Measurements from ENCODE around the gene APIP. TPM values are rescaled to one million over a fixed set of nuclear protein-coding genes. Genes with fewer than 3 reads are reported as not detected.

Gene APIP
- total RNA-seq, 1 experiment from 2014 or later = 42.6 TPM

- DNase-seq (ENCODE audit: low read depth, low spot score) (no peak), ATAC-seq (no peak)
- CTCF ChIA-PET = interaction anchor here (1.0 kb wide), 2 partner anchors 7 to 305 kb away, joined by 3 to 4 read pairs; no protein-coding TSS in a partner anchor
- TF ChIP-seq SIN3A (IDR thresholded peaks at IDR 0.05; ENCODE audit: borderline replicate concordance, insufficient read depth, low read depth, low read length) (no peak), POLR2AphosphoS5 (IDR thresholded peaks at IDR 0.05; ENCODE audit: low read depth, low read length) (no peak), TCF7L2 (IDR thresholded peaks at IDR 0.05; ENCODE audit: low read depth, low read length) (no peak), CTCF (IDR thresholded peaks at IDR 0.05) (no peak)
- TF ChIP-seq, protein P1, sequence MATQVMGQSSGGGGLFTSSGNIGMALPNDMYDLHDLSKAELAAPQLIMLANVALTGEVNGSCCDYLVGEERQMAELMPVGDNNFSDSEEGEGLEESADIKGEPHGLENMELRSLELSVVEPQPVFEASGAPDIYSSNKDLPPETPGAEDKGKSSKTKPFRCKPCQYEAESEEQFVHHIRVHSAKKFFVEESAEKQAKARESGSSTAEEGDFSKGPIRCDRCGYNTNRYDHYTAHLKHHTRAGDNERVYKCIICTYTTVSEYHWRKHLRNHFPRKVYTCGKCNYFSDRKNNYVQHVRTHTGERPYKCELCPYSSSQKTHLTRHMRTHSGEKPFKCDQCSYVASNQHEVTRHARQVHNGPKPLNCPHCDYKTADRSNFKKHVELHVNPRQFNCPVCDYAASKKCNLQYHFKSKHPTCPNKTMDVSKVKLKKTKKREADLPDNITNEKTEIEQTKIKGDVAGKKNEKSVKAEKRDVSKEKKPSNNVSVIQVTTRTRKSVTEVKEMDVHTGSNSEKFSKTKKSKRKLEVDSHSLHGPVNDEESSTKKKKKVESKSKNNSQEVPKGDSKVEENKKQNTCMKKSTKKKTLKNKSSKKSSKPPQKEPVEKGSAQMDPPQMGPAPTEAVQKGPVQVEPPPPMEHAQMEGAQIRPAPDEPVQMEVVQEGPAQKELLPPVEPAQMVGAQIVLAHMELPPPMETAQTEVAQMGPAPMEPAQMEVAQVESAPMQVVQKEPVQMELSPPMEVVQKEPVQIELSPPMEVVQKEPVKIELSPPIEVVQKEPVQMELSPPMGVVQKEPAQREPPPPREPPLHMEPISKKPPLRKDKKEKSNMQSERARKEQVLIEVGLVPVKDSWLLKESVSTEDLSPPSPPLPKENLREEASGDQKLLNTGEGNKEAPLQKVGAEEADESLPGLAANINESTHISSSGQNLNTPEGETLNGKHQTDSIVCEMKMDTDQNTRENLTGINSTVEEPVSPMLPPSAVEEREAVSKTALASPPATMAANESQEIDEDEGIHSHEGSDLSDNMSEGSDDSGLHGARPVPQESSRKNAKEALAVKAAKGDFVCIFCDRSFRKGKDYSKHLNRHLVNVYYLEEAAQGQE (IDR thresholded peaks at IDR 0.05; ENCODE audit: insufficient read depth in 1 of 2, low read depth in 2 of 2, low read length in 1 of 2) = no peak
- no TSS peak for BruUV-seq (replicated peaks)
- H3K4me1 ChIP-seq (ENCODE audit: control insufficient read depth, insufficient read depth, low read length) = no peaks in the 10 kb centered on the region; the same call in 1 of the 2 replicates
- H3K4me3 ChIP-seq (ENCODE audit: low read depth in 2 of 2, low read length in 2 of 2) = no peak overlapping the region
- H3K27ac ChIP-seq (ENCODE audit: low read length) = no peak overlapping the region
- POLR2A ChIA-PET = interaction anchor here (0.6 kb wide), 1 partner anchor 519 kb away, joined by 3 read pairs; no protein-coding TSS in a partner anchor
- no peaks in the 10 kb centered on the region for H3K27me3 ChIP-seq (ENCODE audit: control insufficient read depth, insufficient read depth, low read length)
- no peaks in the 10 kb centered on the region; the same call in 1 of the 2 replicates for H3K36me3 ChIP-seq (ENCODE audit: control insufficient read depth, insufficient read depth, low read length)
- H3K9me3 ChIP-seq (ENCODE audit: control insufficient read depth, insufficient read depth, low read depth, low read length) = no peaks in the 10 kb centered on the region
- intact Hi-C loops (cut with micrococcal nuclease; ENCODE audit: unreplicated experiment) (loop anchor here (2.0 to 10.0 kb wide), 2 partner anchors 237 to 305 kb away; no protein-coding TSS in a partner anchor), in situ Hi-C loops (cut with HindIII; ENCODE audit: low pct_unique_long_range_greater_than_20kb, low sequenced_read_pairs) (no loop called here)
Observed at GRCh38 chr11:34891611-34892010, 24.6 kb downstream of the APIP start.

GRCh38 chr11:34890812-34891211 is 25.4 kb downstream of the APIP start:
- intact Hi-C loops (cut with micrococcal nuclease; ENCODE audit: unreplicated experiment) = loop anchor here (2.0 to 10.0 kb wide), 2 partner anchors 236 to 304 kb away; no protein-coding TSS in a partner anchor
- DNase-seq (ENCODE audit: low read depth, low spot score) (no peak), ATAC-seq (peak; percentile 63; the same call in 1 of the 2 replicates)
- no peaks in the 10 kb centered on the region; the same call in 1 of the 2 replicates for H3K36me3 ChIP-seq (ENCODE audit: control insufficient read depth, insufficient read depth, low read length)
- no peaks in the 10 kb centered on the region for H3K9me3 ChIP-seq (ENCODE audit: control insufficient read depth, insufficient read depth, low read depth, low read length)
- peak overlapping the region; percentile 30; the same call in 1 of the 2 replicates for H3K27ac ChIP-seq (ENCODE audit: low read length)
- in situ Hi-C loops (cut with HindIII; ENCODE audit: low pct_unique_long_range_greater_than_20kb, low sequenced_read_pairs) = no loop called here
- no peaks in the 10 kb centered on the region; the same call in 1 of the 2 replicates for H3K4me1 ChIP-seq (ENCODE audit: control insufficient read depth, insufficient read depth, low read length)
- TF ChIP-seq SIN3A (IDR thresholded peaks at IDR 0.05; ENCODE audit: borderline replicate concordance, insufficient read depth, low read depth, low read length) (no peak), CTCF (IDR thresholded peaks at IDR 0.05) (peak; percentile 43; the same call in 1 of the 2 replicates)
- ChIA-PET CTCF (interaction anchor here (1.0 kb wide), 2 partner anchors 8 to 304 kb away, joined by 3 to 4 read pairs; no protein-coding TSS in a partner anchor), POLR2A (no interaction called here)
- H3K27me3 ChIP-seq (ENCODE audit: control insufficient read depth, insufficient read depth, low read length) = no peaks in the 10 kb centered on the region
- H3K4me3 ChIP-seq (ENCODE audit: low read depth in 2 of 2, low read length in 2 of 2) = no peak overlapping the region
- BruUV-seq (replicated peaks) = no TSS peak
